ENCODE results near the gene EIPR1.

Gene EIPR1

GRCh38 chr2:3405876-3406275 is 28.3 kb upstream of the EIPR1 start:
- no peak overlapping the region for H3K4me3 ChIP-seq (ENCODE audit: low read depth, low read length)
- H3K9ac ChIP-seq (ENCODE audit: low read length) = peak overlapping the region; percentile 38
- H4K8ac ChIP-seq (ENCODE audit: low read depth, low read length) = no peak overlapping the region
- whole genome bisulfite sequencing (ENCODE audit: extremely low coverage, insufficient coverage, insufficient read length) = no CpG with 5 or more reads among the region's 7 CpGs
- no peak overlapping the region for H3K14ac ChIP-seq (ENCODE audit: low read length)
- H2AFZ ChIP-seq (ENCODE audit: insufficient read depth, low read length, poor library complexity) = no peak overlapping the region
- H4K91ac ChIP-seq (ENCODE audit: low read depth, low read length) = no peak overlapping the region
- DNase-seq = no peak
- peaks cover 11 to 21% of the 10 kb centered on the region in 2 experiments for H3K36me3 ChIP-seq (ENCODE audit: control insufficient read depth in 1 of 2, insufficient read depth in 2 of 2, low read length in 2 of 2)
- no peak overlapping the region for H3K4me2 ChIP-seq (ENCODE audit: low read length)
- no peaks in the 10 kb centered on the region for H3K79me2 ChIP-seq (ENCODE audit: control insufficient read depth, insufficient read depth, low read length, poor library complexity)
- H4K12ac ChIP-seq (ENCODE audit: low read depth, low read length) = no peak overlapping the region
- no peak overlapping the region for H2BK5ac ChIP-seq (ENCODE audit: low read depth, low read length, poor library complexity)
- no peak overlapping the region for H3K4ac ChIP-seq (ENCODE audit: low read depth, low read length)
- H3K23ac ChIP-seq (ENCODE audit: low read length) = no peak overlapping the region
- H3K79me1 ChIP-seq (ENCODE audit: low read length) = no peaks in the 10 kb centered on the region
- H2AK5ac ChIP-seq (ENCODE audit: low read length) = no peak overlapping the region
- no peak overlapping the region for H2BK120ac ChIP-seq (ENCODE audit: insufficient read depth, low read length, poor library complexity)
- no peak overlapping the region for H3K27ac ChIP-seq (ENCODE audit: low read depth, low read length)
- no peak overlapping the region for H2BK12ac ChIP-seq (ENCODE audit: low read length)
- no peaks in the 10 kb centered on the region for H3K9me3 ChIP-seq (ENCODE audit: insufficient read depth, low read depth, low read length)
- no peaks in the 10 kb centered on the region for H3K4me1 ChIP-seq (ENCODE audit: control insufficient read depth in 1 of 2, insufficient read depth in 2 of 2, low read length in 2 of 2)
- no peaks in the 10 kb centered on the region for H3K27me3 ChIP-seq (ENCODE audit: insufficient read depth, low read length)
- no peak overlapping the region for H3K18ac ChIP-seq (ENCODE audit: low read length)

GRCh38 chr2:3405307-3405706 is 27.7 kb upstream of the EIPR1 start:
- no peak overlapping the region for H3K9ac ChIP-seq (ENCODE audit: low read length)
- no peak overlapping the region for H2AK5ac ChIP-seq (ENCODE audit: low read length)
- H3K4me2 ChIP-seq (ENCODE audit: low read length) = no peak overlapping the region
- H3K9me3 ChIP-seq (ENCODE audit: insufficient read depth, low read depth, low read length) = no peaks in the 10 kb centered on the region
- H3K27me3 ChIP-seq (ENCODE audit: insufficient read depth, low read length) = no peaks in the 10 kb centered on the region
- no peak overlapping the region for H3K4me3 ChIP-seq (ENCODE audit: low read depth, low read length)
- H3K79me2 ChIP-seq (ENCODE audit: control insufficient read depth, insufficient read depth, low read length, poor library complexity) = no peaks in the 10 kb centered on the region
- H2BK5ac ChIP-seq (ENCODE audit: low read depth, low read length, poor library complexity) = no peak overlapping the region
- H2AFZ ChIP-seq (ENCODE audit: insufficient read depth, low read length, poor library complexity) = no peak overlapping the region
- no CpG with 5 or more reads among the region's 6 CpGs for WGBS (ENCODE audit: extremely low coverage, insufficient coverage, insufficient read length)
- H3K4me1 ChIP-seq (ENCODE audit: control insufficient read depth in 1 of 2, insufficient read depth in 2 of 2, low read length in 2 of 2) = no peaks in the 10 kb centered on the region
- H3K36me3 ChIP-seq (ENCODE audit: control insufficient read depth in 1 of 2, insufficient read depth in 2 of 2, low read length in 2 of 2) = peaks cover 11 to 26% of the 10 kb centered on the region in 2 experiments
- H3K18ac ChIP-seq (ENCODE audit: low read length) = no peak overlapping the region
- no peak overlapping the region for H2BK120ac ChIP-seq (ENCODE audit: insufficient read depth, low read length, poor library complexity)
- H2BK12ac ChIP-seq (ENCODE audit: low read length) = no peak overlapping the region
- no peak overlapping the region for H3K27ac ChIP-seq (ENCODE audit: low read depth, low read length)
- H3K23ac ChIP-seq (ENCODE audit: low read length) = no peak overlapping the region
- DNase-seq = no peak
- H3K14ac ChIP-seq (ENCODE audit: low read length) = no peak overlapping the region
- no peak overlapping the region for H4K91ac ChIP-seq (ENCODE audit: low read depth, low read length)
- H4K12ac ChIP-seq (ENCODE audit: low read depth, low read length) = no peak overlapping the region
- no peak overlapping the region for H4K8ac ChIP-seq (ENCODE audit: low read depth, low read length)
- no peaks in the 10 kb centered on the region for H3K79me1 ChIP-seq (ENCODE audit: low read length)
- no peak overlapping the region for H3K4ac ChIP-seq (ENCODE audit: low read depth, low read length)

GRCh38 chr2:3404349-3404894 is 26.8 kb upstream of the EIPR1 start:
- Histone ChIP-seq H3K79me2 (ENCODE audit: control insufficient read depth, insufficient read depth, low read length, poor library complexity) (no peaks in the 10 kb centered on the region), H3K4me2 (ENCODE audit: low read length) (no peak overlapping the region), H3K27me3 (ENCODE audit: insufficient read depth, low read length) (no peaks in the 10 kb centered on the region), H4K91ac (ENCODE audit: low read depth, low read length) (no peak overlapping the region), H3K79me1 (ENCODE audit: low read length) (no peaks in the 10 kb centered on the region), H4K12ac (ENCODE audit: low read depth, low read length) (no peak overlapping the region), H3K4me3 (ENCODE audit: low read depth, low read length) (no peak overlapping the region), H2BK12ac (ENCODE audit: low read length) (no peak overlapping the region), H3K9me3 (ENCODE audit: insufficient read depth, low read depth, low read length) (no peaks in the 10 kb centered on the region), H3K4ac (ENCODE audit: low read depth, low read length) (no peak overlapping the region), H3K23ac (ENCODE audit: low read length) (no peak overlapping the region), H2BK5ac (ENCODE audit: low read depth, low read length, poor library complexity) (no peak overlapping the region), H2AFZ (ENCODE audit: insufficient read depth, low read length, poor library complexity) (no peak overlapping the region), H2BK120ac (ENCODE audit: insufficient read depth, low read length, poor library complexity) (no peak overlapping the region), H3K4me1 (ENCODE audit: control insufficient read depth in 1 of 2, insufficient read depth in 2 of 2, low read length in 2 of 2) (no peaks in the 10 kb centered on the region), H3K14ac (ENCODE audit: low read length) (no peak overlapping the region), H3K27ac (ENCODE audit: low read depth, low read length) (no peak overlapping the region), H2AK5ac (ENCODE audit: low read length) (no peak overlapping the region), H4K8ac (ENCODE audit: low read depth, low read length) (no peak overlapping the region), H3K18ac (ENCODE audit: low read length) (no peak overlapping the region), H3K9ac (ENCODE audit: low read length) (no peak overlapping the region), H3K36me3 (ENCODE audit: control insufficient read depth in 1 of 2, insufficient read depth in 2 of 2, low read length in 2 of 2) (peaks cover 10 to 27% of the 10 kb centered on the region in 2 experiments)
- DNase-seq = no peak
- WGBS (ENCODE audit: extremely low coverage, insufficient coverage, insufficient read length) = no CpG with 5 or more reads among the region's 11 CpGs

DNA sequence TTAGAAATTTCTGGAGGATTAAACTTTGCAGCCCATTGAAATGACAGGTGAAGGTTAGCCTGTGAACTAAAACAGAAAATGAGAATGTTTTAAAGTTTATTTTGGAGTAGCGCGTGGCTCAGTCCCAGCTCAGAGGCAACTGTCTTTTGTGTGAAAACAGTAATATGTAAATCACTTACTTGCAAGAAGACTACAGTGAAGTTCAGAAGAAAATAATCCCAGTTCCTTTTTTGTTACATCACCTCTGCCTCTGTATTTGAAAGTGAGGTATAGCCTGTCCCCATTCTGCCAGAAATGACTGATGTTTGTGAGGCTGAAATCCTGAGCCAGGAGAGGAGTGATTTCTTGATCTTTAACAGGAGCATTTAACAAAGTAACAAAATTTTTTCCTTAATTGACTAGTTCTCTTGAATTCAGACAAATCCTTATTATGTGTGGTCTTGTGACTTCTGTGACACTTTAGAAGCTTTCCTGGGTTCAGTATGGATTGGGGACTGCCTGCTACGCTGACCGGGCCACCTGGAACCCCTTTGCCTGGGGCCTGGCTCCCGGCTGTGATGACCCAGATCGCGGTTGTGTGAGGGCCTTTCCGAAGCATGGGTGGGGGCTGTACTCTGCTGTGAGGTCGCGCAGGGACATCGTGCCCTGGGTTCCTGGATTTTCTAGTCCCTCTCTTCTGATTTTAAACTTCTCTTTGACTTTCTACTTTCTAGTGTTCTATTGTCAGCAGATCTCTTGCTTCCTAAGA is 26.1 kb upstream of the EIPR1 start:
- H3K4me2 ChIP-seq (ENCODE audit: low read length) = no peak overlapping the region

More for the DNA sequence above, 26.1 kb upstream of the EIPR1 start:
- H2AK5ac ChIP-seq (ENCODE audit: low read length) = no peak overlapping the region
- WGBS (ENCODE audit: extremely low coverage, insufficient coverage, insufficient read length) = no CpG with 5 or more reads among the region's 11 CpGs
- DNase-seq = no peak
- H2BK12ac ChIP-seq (ENCODE audit: low read length) = no peak overlapping the region
- no peak overlapping the region for H3K4me3 ChIP-seq (ENCODE audit: low read depth, low read length)
- no peaks in the 10 kb centered on the region for H3K4me1 ChIP-seq (ENCODE audit: control insufficient read depth in 1 of 2, insufficient read depth in 2 of 2, low read length in 2 of 2)
- no peak overlapping the region for H3K14ac ChIP-seq (ENCODE audit: low read length)
- no peak overlapping the region for H3K18ac ChIP-seq (ENCODE audit: low read length)
- H3K27ac ChIP-seq (ENCODE audit: low read depth, low read length) = no peak overlapping the region
- H3K27me3 ChIP-seq (ENCODE audit: insufficient read depth, low read length) = no peaks in the 10 kb centered on the region
- H2BK5ac ChIP-seq (ENCODE audit: low read depth, low read length, poor library complexity) = no peak overlapping the region
- H3K23ac ChIP-seq (ENCODE audit: low read length) = no peak overlapping the region
- no peaks in the 10 kb centered on the region for H3K79me2 ChIP-seq (ENCODE audit: control insufficient read depth, insufficient read depth, low read length, poor library complexity)
- no peak overlapping the region for H4K12ac ChIP-seq (ENCODE audit: low read depth, low read length)
- no peak overlapping the region for H4K8ac ChIP-seq (ENCODE audit: low read depth, low read length)
- no peak overlapping the region for H4K91ac ChIP-seq (ENCODE audit: low read depth, low read length)
- no peaks in the 10 kb centered on the region for H3K9me3 ChIP-seq (ENCODE audit: insufficient read depth, low read depth, low read length)
- no peak overlapping the region for H2BK120ac ChIP-seq (ENCODE audit: insufficient read depth, low read length, poor library complexity)
- H3K36me3 ChIP-seq (ENCODE audit: control insufficient read depth in 1 of 2, insufficient read depth in 2 of 2, low read length in 2 of 2) = peaks cover 10 to 26% of the 10 kb centered on the region in 2 experiments
- H3K4ac ChIP-seq (ENCODE audit: low read depth, low read length) = no peak overlapping the region
- H3K9ac ChIP-seq (ENCODE audit: low read length) = no peak overlapping the region
- H3K79me1 ChIP-seq (ENCODE audit: low read length) = no peaks in the 10 kb centered on the region
- H2AFZ ChIP-seq (ENCODE audit: insufficient read depth, low read length, poor library complexity) = no peak overlapping the region
